Upper lobe of left lung (tissue), 4 donors: ENCODE measurements around the gene NBPF20.
"Not testable (repeated sequence)": the region's sequence is repeated elsewhere in the genome, so short reads cannot be mapped to it uniquely, and the experiment has no call there.

Source experiments
- CTCF ChIP-seq, 6 experiments: fragments of 450-650 bp in 4 of 6; fragments of 200-600 bp in 2 of 6; sonication (generic) in 2 of 6; IDR thresholded peaks; one replicate each; pipeline ENCODE4 v1.5.1; 2016 to 2019; ENCODE audit warnings: antibody characterized with exemption in 6 of 6
- POLR2A ChIP-seq, 4 donors: fragments of 450-650 bp; IDR thresholded peaks; one replicate each; pipeline ENCODE4 v1.5.1; 2016 to 2017; ENCODE audit warnings: antibody characterized with exemption in 4 of 4, mild to moderate bottlenecking in 2 of 4

GRCh38 chr1:145459063-145459462 is 33.7 kb upstream of the NBPF20 start:
- not testable (repeated sequence) for TF ChIP-seq CTCF, POLR2A (IDR thresholded peaks at IDR 0.05)
